Amniotic epithelial cell (primary cell): ENCODE data around the gene CEMP1.
A peak's percentile ranks its signal among the peaks of the same experiment; 100 is the strongest.

ENCODE experiments used
- DNase-seq: peaks from one replicate; pipeline ENCODE4 v3.0.0-alpha.2; 2010; ENCODE audit warnings: low read depth

The CEMP1 gene

DNA sequence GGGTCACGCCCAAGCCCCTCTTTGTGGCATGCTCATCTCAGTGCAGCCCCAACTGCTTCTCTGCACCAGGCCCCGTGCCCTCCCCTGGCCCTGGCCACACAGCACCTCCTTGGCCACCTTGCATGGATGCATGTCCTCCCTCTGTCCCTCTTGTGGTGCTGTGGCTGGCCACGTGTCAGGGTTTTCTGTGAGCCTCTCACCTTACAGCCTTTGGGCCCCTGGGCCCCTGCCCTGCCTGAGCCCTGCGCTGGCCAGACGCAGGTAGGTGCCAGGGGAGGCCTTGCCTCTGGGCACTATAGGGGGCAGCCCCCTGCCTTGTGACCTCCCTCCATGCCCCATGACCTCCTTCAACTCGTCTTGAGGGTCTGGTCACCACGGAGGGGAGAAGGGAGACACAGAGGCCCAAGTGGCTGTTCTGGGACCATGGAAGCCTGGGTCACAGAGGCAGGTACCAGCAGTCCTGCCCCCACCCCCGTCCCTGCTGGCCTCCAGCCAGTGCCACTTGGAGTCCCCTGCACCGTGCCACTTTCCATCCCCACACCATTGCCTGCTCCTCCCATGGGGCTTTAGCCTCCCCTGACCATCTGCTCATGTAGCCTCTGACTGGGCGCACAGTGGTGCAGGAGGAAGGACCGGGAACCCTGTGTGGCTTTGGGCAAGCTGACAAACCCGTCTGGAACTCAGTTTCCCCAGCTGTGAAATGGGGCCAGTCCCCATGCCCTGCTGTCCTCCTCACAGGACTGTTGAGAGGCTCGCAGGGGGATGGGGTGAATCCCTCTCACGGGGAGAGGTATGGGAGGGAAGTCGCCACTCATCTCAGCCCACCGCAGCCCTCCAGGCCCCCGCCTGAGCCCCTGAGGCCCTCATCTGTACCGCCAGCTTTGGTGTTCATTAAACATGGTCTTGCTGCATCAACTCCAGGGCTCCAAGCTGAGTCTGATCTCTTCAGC is 29.0 kb downstream of the CEMP1 start:
- DNase-seq: no peak

DNA sequence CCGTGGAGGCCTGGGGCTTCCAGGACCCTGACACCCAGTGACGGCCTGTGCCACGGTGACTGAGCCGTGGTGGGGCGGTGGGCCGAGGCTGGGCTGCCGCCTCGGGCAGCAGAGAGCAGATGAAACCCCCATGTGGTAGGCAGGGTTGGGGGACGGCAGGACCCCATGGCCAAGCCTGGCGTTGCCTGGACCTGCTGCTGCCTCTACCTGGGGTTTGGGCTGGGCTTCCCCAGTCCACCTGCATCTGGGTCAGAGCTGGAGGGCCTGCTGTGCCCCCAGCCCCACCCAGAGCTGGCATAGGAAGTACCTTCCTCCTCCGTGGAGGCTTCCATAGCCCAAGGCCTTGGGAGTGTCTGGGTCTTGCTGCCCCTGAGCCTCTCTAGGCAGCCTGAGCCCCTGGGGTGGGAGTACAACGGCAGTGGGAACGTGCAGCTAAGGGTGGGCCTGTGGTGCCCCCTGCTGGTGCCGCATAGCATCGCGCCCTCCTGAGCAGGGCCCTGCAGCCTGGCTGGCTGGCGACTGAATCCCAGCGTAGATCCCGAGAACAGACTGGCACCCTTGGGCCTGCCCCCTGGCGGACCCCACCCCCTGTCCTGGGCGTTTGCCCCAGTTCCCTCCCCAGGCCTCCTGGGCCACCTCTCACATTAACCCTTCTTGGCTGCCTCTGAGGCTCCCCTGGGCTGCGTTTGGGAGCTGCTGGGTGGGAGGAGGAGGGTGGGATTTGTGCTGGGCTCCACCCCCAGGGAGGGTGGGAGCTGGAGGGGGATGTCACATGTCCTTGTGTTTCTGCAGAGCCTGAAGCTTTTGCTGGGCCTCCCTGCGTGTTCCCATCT is 30.1 kb downstream of the CEMP1 start:
- DNase-seq: peak; percentile 87

DNA sequence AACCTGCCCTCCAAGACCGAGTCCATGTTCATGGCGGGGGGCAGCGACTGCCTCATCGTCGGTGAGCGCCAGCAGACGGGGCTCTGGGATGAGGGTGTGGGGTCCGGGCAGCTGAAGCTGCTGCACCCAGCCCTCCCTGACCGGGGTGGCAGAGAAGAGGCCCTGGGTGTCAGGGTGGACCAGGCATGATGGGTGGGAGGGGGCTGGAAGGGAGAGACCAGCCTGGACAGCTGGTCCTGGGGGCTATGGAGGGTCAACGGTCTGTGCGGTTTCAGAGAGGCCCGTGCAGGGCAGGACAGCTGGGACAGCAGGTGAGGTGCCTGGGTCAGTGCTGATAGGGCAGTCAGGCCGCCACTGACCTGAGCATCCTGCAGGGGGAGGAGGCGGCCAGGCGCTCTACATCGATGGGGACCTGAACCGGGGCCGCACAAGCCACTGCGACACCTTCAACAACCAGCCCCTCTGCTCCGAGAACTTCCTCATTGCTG is 30.7 kb downstream of the CEMP1 start:
- no peak for DNase-seq

DNA sequence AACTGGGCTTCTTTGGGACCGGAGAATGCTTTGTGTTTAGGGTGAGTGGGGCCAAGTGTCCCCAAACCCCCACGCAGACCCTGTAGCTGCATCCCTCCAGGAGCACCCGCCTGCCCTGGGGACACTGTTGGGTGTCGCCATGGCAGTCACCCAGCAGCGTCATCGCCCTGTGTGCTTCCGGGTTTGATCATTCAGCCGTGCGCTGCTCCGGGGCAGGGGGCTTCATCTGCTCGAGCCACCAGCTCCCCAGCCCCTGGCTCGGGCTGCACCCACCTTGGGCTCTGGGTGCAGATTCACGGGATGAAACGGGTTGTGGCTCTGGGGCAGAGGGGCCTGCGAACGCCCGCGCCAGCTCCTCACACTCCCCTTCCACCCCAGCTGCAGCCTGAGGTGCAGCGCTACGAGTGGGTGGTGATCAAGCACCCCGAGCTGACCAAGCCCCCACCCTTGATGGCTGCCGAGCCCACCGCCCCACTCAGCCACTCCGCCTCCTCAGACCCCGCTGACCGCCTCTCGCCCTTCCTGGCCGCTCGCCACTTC is 31.2 kb downstream of the CEMP1 start:
- DNase-seq: no peak

DNA sequence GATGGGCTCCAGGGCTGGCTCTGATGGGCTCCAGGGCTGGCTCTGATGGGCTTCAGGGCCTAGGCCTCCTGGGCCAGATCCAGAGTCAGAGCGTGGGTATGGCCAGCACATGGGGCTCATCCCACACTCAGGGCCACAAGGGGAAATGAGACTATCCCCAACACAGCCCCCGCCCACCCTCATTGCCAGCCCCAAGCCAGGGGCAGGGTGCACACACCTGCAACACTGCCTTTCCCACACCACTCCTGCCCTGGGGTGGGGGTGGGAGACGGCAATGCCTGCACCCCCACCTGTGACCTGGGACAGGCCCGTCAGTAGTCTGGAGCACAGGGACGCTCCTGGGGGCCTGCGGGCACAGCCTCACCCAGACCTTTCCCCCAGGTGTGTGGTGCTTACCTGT is 31.8 kb downstream of the CEMP1 start:
- DNase-seq: no peak

DNA sequence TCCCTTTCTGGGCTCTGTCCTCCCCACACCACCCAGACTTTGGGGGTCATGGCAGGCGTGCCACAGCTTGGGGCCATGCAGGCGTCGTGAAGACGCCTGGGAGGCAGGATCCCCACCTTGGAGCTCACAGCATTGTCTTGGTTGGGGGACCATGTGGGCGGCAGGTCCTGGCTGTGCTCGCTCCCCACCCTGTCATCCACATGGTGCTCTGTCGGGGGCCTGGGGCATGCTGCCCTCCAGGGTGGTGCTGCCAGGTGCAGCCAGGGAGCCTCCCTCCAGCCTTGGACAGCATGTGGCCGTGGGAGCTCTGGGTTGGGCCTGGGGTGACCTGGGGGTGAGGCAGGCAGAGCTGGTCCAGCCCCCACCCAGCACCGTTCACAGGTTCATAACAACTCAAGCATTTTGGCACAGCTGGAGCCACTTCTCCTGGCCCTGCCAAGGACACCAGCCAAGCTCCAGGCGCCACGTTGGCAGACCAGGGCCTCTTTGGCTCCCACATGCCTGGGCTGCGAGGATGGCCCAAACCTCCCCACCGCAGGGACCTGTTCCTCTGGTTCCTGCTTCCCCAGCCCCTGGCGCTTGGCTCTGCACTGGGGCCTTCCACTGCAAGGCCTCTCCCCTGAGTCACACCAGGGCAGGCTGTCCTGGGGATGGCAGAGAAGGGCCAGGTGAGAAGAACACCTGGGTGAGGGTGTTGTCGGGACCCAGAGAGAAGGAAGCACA is 32.5 kb downstream of the CEMP1 start:
- no peak for DNase-seq

DNA sequence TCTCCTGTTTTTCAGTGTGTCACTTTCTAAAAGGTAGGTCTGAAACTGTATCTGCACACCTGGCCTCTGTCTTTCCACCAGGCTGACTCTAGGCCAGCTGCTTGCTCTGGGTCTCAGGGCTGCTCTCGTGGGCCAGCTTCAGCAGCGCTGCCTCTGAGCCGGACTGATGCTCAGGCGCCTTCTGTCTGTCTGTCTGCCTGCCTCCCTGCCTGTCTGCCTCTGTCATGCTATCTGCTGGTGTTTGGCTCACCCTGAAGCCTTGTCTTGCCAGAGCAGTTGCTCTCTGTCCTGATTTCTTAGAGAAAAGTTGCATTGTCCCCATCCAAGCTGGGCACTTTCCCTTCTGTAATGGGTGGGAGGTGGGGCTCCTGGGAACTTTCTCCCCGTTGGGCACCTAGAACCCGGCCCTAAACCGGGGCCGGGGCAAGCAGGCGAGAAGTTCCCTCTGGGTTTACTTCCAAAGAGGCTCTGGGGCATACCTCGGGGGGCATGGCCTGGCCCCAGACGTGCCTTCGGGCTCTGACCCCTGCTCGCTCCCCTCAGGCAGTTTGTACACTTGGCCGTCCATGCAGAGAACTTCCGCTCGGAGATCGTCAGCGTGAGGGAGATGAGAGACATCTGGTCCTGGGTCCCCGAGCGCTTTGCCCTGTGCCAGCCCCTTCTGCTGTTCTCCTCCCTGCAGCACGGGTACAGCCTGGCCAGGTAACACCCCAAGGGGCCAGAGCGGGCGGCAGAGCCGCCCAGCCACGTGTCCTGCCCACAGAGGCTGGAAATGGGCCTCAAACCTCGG is 33.3 kb downstream of the CEMP1 start:
- no peak for DNase-seq

DNA sequence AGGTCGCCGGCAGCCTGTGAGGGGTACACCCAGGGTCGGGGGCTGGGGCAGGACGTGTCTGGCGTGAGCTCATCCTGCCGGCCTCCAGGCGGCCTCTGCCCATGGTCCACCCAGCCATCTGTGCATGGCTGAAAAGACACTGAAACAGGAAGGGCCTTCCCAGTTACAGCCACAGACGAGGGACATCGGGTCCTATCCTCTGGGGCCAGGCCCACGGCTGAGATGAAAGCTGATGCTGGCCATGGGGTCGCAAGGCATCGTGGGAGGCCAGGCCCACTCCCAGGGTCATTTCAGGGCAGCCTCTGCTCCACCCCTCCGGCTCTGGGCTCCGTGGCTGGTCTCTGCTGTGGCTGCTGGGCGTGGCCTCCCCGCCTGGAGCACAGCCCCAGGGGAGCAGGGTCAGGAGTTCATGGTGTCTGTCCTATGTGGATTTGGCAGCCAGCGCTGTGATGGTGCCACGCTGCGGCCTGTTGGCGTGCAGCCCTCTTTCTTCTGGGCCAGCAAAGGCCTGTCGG is 34.0 kb downstream of the CEMP1 start:
- no peak for DNase-seq

DNA sequence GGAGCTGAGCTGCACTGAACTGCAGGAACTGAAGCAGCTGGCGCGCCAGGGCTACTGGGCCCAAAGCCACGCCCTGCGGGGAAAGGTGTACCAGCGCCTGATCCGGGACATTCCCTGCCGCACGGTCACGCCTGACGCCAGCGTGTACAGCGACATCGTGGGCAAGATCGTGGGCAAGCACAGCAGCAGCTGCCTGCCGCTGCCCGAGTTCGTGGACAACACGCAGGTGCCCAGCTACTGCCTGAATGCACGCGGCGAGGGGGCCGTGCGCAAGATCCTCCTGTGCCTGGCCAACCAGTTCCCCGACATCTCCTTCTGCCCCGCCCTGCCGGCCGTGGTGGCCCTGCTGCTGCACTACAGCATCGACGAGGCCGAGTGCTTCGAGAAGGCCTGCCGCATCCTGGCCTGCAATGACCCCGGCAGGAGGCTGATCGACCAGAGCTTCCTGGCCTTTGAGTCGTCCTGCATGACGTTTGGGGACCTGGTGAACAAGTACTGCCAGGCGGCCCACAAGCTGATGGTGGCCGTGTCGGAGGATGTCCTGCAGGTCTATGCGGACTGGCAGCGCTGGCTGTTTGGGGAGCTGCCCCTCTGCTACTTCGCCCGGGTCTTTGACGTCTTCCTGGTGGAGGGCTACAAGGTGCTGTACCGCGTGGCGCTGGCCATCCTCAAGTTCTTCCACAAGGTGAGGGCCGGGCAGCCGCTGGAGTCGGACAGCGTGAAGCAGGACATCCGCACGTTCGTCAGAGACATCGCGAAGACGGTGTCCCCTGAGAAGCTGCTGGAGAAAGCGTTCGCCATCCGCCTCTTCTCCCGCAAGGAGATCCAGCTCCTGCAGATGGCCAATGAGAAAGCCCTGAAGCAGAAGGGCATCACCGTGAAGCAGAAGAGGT is 34.7 kb downstream of the CEMP1 start:
- no peak for DNase-seq

DNA sequence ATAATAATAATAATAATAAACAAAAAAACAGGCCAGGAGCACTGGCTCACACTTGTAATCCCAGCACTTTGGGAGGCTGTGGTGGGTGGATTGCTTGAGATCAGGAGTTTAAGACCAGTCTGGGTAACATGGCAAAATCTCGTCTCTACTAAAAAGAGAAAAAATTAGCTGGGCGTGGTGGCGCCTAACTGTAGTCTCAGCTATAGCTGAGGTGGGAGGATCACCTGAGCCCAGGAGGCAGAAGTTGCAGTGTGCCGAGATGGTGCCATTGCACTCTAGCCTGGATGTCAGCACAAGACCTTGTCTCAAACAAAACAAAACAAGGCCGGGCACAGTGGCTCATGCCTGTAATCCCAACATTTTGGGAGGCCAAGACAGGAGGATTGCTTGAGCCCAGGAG is 36.2 kb downstream of the CEMP1 start:
- no peak for DNase-seq

DNA sequence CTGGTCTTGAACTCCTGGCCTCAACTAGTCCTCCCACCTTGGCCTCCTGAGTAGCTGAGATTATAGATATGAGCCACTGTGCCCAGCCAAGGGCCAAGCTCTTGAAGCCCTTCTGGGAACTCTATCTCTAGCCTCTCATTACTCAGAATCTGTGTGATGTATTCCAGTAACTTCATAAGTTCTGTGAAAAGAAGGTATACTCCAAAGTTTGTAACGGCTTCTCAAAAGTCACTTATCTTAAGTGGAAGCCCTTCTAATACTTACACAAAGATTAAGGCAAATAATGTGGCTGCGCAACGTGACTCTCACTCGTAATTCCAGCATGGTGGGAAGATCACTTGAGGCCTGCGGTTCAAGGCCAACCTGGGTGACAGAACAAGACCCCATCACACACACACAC is 36.6 kb downstream of the CEMP1 start:
- DNase-seq: no peak

DNA sequence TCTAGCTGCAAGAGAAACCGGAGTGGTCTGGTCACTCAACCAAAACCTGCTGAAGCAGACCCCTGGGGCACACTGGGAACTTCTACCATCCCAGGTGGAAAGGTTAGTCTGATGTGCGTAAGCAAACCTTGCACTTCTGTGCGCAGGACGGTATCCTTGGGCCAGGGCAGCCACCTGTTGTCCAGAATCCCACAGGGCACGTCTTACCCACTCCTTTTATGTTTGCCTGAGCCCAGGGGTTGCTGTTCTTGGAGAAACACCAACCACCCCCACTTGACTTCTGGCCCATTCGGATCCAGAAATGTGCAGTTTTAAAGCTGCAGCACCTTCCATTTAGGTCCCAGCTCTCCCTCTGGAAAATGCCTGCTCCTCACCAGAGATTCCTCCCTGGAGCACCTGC is 37.6 kb downstream of the CEMP1 start:
- no peak for DNase-seq

DNA sequence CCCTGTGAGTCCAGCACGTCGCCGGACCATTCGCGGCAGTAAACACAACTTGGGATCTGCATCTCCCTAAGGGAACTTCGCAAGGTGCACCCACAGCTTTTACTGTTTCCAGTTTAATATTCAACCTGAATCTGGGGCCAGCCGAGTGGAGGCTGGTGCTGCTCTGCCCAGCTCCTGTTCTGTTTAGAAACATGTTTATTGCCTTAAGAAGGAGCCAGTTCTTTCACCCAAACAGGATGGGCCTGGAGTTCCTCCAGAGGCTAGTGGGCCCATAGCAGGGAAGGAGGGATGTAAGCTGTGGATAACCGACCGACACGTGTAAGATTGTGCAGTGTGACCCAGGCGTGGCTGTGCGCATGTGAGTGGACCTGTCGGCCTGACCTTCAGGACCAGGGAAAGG is 38.9 kb downstream of the CEMP1 start:
- DNase-seq: no peak

DNA sequence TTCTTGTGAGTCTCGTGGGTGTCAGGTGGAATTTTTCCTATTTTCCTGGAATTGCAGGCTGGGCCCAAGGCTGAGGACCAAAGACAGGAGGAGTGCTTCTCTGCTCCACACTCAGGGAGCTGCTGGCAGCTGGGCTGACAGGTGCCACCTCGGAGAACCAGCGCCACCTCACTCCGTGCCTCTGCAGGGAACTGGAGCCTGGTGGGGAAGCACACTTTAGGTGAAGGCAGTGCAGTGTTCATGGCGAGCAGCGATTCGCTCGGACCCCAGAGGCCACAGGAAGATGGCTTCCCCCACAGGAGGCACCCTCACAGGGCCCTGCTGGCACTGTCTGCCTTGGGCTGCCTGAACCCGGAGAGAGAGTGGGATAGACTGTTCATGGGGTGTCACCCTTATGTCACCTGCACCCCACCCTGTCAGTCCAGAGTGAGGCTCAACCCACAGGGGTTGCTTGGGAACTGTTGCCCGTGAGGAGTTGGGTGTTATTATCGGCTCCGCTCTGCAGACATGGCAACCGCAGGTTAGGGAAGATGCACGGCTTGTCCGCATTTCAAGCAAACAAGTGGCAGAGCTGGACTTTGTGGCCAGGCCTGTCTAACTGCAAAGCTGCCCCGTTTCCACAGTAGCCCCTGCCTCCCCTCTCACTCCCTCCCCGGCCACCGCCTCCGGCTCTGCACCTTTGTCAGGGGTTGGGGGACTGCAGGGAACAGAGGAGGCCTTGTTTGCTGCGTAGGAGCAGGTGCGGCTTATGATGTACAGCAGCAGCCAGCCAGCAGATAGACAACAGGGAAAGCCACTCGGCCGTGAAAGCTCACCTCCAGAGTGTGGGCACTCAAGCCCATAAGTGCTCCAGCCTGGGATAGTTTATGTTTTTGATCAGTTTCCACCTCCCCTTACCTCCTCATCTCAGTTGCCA is 40.8 kb downstream of the CEMP1 start:
- no peak for DNase-seq

DNA sequence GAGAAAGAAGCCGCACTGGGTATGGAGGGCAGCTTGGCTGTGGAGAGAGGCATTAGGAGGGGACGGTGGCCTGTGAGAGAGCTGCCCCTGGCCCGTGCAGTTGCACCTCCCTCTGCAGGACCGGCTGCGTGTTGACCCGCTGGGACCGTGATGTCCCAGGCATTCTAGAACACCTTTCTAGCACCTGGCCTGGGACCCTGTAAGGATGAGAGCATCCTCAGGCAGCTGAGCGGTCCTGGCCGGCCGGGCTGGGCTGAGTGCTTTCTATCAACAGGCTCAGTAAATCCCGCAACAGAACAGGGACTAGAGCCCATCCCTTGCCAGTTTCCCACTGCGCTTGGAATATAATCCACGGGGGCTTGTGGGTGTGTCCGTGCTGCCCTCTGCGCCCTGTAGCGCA is 41.6 kb downstream of the CEMP1 start:
- no peak for DNase-seq

DNA sequence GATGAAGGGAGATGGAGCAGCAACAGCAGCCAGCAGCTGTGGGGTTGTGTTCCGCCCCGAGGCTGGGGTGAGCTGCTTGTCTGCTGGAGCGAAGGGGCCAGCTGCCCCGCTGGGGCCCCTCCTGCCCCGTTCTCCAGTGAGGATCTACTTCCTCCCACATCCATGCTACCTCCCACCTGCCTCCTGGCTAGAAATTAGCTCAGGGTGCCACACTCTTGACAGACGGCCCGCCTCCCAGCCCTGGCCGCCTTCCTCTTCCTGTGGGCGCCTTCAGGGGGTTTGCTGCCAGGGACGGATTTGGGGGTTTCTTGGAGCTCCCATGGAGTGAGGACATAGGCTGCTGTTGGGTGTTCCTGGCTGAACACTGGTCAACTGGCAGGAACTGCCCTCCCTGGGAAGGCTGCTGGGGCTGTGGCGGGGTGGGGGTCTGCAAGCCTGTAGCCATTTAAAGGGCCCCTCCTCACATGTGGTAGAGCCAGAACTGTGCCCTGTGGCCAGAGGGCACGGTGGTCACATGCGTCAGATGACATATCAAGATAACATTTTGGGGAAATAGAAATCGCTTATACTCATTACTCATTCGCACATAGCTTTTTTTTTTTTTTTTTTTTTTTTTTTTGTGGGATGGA is 43.2 kb downstream of the CEMP1 start:
- no peak for DNase-seq

DNA sequence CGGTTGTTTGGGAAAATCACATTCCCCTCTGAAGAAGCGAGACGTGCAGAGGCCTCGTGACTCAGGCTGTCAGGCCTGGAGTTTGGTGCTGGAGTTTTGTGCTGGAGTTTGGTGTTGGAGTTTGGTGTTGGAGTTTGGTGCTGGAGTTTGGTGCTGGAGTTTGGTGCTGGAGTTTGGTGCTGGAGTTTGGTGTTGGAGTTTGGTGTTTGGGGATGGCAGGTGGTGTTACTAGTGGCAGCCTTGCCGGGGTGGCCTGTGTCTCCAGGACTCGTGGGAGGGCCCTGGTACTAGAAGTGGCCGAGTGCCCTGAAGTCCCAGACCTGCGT is 43.7 kb downstream of the CEMP1 start:
- no peak for DNase-seq
